GM19395 (cell line): ENCODE measurements around the gene EIF2B1.

ENCODE experiments used
- ATAC-seq: cut with Tn5 transposase; IDR thresholded peaks from one replicate; pipeline ENCODE4 v1.9.1; 2021; ENCODE audit warnings: mild to moderate bottlenecking, moderate library complexity; ENCODE audit not compliant: unreplicated experiment

EIF2B1 gene

GRCh38 chr12:123571343-123571813, 62.1 kb downstream of the EIF2B1 start:
- no peak for ATAC-seq
